Loucy (cell line): Measurements from ENCODE around the gene RNF103.

Source experiments
- CTCF ChIP-seq: fragments of 200-600 bp; sonication (generic); conservative IDR thresholded peaks from 2 replicates; pipeline ENCODE4 v1.5.1; 2014; ENCODE audit warnings: mild to moderate bottlenecking, antibody characterized with exemption, low read length
- EZH2phosphoT487 ChIP-seq: fragments of 200-600 bp; IDR thresholded peaks from 2 replicates; pipeline ENCODE4 v1.6.1; 2018; ENCODE audit warnings: antibody characterized with exemption, mild to moderate bottlenecking, moderate library complexity, borderline replicate concordance

GRCh38 chr2:86661333-86661732, 37.7 kb upstream of the RNF103 start:
- TF ChIP-seq EZH2phosphoT487 (no peak), CTCF (no peak)
